Left ventricle myocardium inferior (tissue), 1 donor: ENCODE data around the gene C2CD2. TPM values are rescaled to one million over a fixed set of nuclear protein-coding genes. Genes with fewer than 3 reads are reported as not detected.
A peak's percentile ranks its signal among the peaks of the same experiment; 100 is the strongest.

Source experiments
- DNase-seq: peaks from one replicate; pipeline ENCODE4 v3.0.0-alpha.2; 2020
- H3K27ac ChIP-seq: fragments of 200-600 bp; replicated peaks from 2 replicates; pipeline ENCODE4 v1.8.0; 2021
- H3K27me3 ChIP-seq: fragments of 200-600 bp; 2 replicates; pipeline ENCODE4 v1.8.0; 2021; ENCODE audit warnings: low read depth
- H3K36me3 ChIP-seq: fragments of 200-600 bp; 2 replicates; pipeline ENCODE4 v1.8.0; 2021
- H3K4me1 ChIP-seq: fragments of 200-600 bp; 2 replicates; pipeline ENCODE4 v1.8.0; 2021
- H3K4me3 ChIP-seq: fragments of 200-600 bp; 2 replicates; pipeline ENCODE4 v1.8.0; 2021; ENCODE audit warnings: mild to moderate bottlenecking, moderate library complexity
- H3K9me3 ChIP-seq: fragments of 200-600 bp; replicated peaks from 2 replicates; pipeline ENCODE4 v1.8.0; 2021
- CTCF ChIP-seq: fragments of 200-600 bp; IDR thresholded peaks from 2 replicates; pipeline ENCODE4 v1.8.0; 2021; ENCODE audit warnings: antibody characterized with exemption, mild to moderate bottlenecking, borderline replicate concordance
- intact Hi-C: fragments of 100-400 bp; cut with micrococcal nuclease; formaldehyde crosslinking; loops from one replicate; pipeline ENCODE4 v1.11.0; 2022
- total RNA-seq: library from RNA; stranded (reverse); fragmentation: NEBNext Ultra II Directional; extraction: Animal tissue kit (Norgen Biotek cat#: 25700); gene quantifications from one replicate; pipeline ENCODE4 v1.2.1, GENCODE V29; 2021
- donor health status: DM: no; HTN: yes; CAD: no; lungs with severe emphysema.

C2CD2 gene
- total RNA-seq, 1 donor from 2014 or later = 5.9 TPM

GRCh38 chr21:41924368-41924754 is 29.5 kb downstream of the C2CD2 start:
- Histone ChIP-seq H3K9me3 (no peaks in the 10 kb centered on the region), H3K27me3 (no peaks in the 10 kb centered on the region), H3K4me3 (peak overlapping the region; percentile 27), H3K4me1 (peaks cover 76% of the 10 kb centered on the region), H3K27ac (peak overlapping the region; percentile 91), H3K36me3 (no peaks in the 10 kb centered on the region)
- no peak for TF ChIP-seq CTCF
- no peak for DNase-seq
- intact Hi-C loops = no loop called here

GRCh38 chr21:41923631-41924367 is 30.0 kb downstream of the C2CD2 start:
- DNase-seq = peak; percentile 41
- intact Hi-C loops = no loop called here
- H3K9me3 ChIP-seq = no peaks in the 10 kb centered on the region
- no peaks in the 10 kb centered on the region for H3K27me3 ChIP-seq
- peak overlapping the region; percentile 27 for H3K4me3 ChIP-seq
- H3K36me3 ChIP-seq = no peaks in the 10 kb centered on the region
- peak overlapping the region; percentile 91 for H3K27ac ChIP-seq
- peaks cover 73% of the 10 kb centered on the region for H3K4me1 ChIP-seq
- no peak for TF ChIP-seq CTCF

GRCh38 chr21:41923186-41923585 is 30.6 kb downstream of the C2CD2 start:
- TF ChIP-seq CTCF = no peak
- peak overlapping the region; percentile 27 for H3K4me3 ChIP-seq
- peaks cover 4% of the 10 kb centered on the region for H3K36me3 ChIP-seq
- no peaks in the 10 kb centered on the region for H3K27me3 ChIP-seq
- H3K27ac ChIP-seq = peak overlapping the region; percentile 91
- H3K4me1 ChIP-seq = peaks cover 66% of the 10 kb centered on the region
- intact Hi-C loops = no loop called here
- H3K9me3 ChIP-seq = no peaks in the 10 kb centered on the region
- no peak for DNase-seq

- Histone ChIP-seq H3K9me3 (no peaks in the 10 kb centered on the region), H3K27ac (peak overlapping the region; percentile 32), H3K4me3 (no peak overlapping the region), H3K36me3 (peaks cover 24% of the 10 kb centered on the region), H3K27me3 (no peaks in the 10 kb centered on the region), H3K4me1 (peaks cover 56% of the 10 kb centered on the region)
- TF ChIP-seq CTCF = no peak
- no peak for DNase-seq
- intact Hi-C loops = no loop called here
These were observed 32.8 kb downstream of the C2CD2 start for GRCh38 chr21:41921021-41921420.

GRCh38 chr21:41920476-41920875 is 33.3 kb downstream of the C2CD2 start:
- Histone ChIP-seq H3K4me3 (no peak overlapping the region), H3K27me3 (no peaks in the 10 kb centered on the region), H3K4me1 (peaks cover 50% of the 10 kb centered on the region), H3K36me3 (peaks cover 29% of the 10 kb centered on the region), H3K9me3 (no peaks in the 10 kb centered on the region), H3K27ac (peak overlapping the region; percentile 32)
- TF ChIP-seq CTCF = no peak
- intact Hi-C loops = no loop called here
- DNase-seq = no peak
